ENCODE measurements around the gene TCFL5.

TCFL5 gene

GRCh38 chr20:62837790-62838127, 23.9 kb downstream of the TCFL5 start:
- DNase-seq (ENCODE audit: low read depth), result no peak
- no peak overlapping the region for H3K4me3 ChIP-seq (ENCODE audit: low read depth, low read length)
- TF ChIP-seq MYC (IDR thresholded peaks at IDR 0.05; ENCODE audit: low read depth, low read length) (no peak), MAX (IDR thresholded peaks at IDR 0.05; ENCODE audit: low read depth, low read length) (no peak), CTCF (IDR thresholded peaks at IDR 0.05; ENCODE audit: low read depth, low read length) (no peak), POLR2A (IDR thresholded peaks at IDR 0.05; ENCODE audit: extremely low read depth, insufficient read length) (no peak)

- H3K4me3 ChIP-seq (ENCODE audit: low read depth, low read length), result no peak overlapping the region
- TF ChIP-seq MYC (IDR thresholded peaks at IDR 0.05; ENCODE audit: low read depth, low read length) (no peak), CTCF (IDR thresholded peaks at IDR 0.05; ENCODE audit: low read depth, low read length) (no peak), POLR2A (IDR thresholded peaks at IDR 0.05; ENCODE audit: extremely low read depth, insufficient read length) (no peak), MAX (IDR thresholded peaks at IDR 0.05; ENCODE audit: low read depth, low read length) (no peak)
- no peak for DNase-seq (ENCODE audit: low read depth)
Observed at GRCh38 chr20:62836967-62837490, 24.6 kb downstream of the TCFL5 start.

- no peak for DNase-seq (ENCODE audit: low read depth)
- TF ChIP-seq MAX (IDR thresholded peaks at IDR 0.05; ENCODE audit: low read depth, low read length), result no peak
- TF ChIP-seq CTCF (IDR thresholded peaks at IDR 0.05; ENCODE audit: low read depth, low read length), result no peak
- no peak for TF ChIP-seq MYC (IDR thresholded peaks at IDR 0.05; ENCODE audit: low read depth, low read length)
- TF ChIP-seq POLR2A (IDR thresholded peaks at IDR 0.05; ENCODE audit: extremely low read depth, insufficient read length), result no peak
- H3K4me3 ChIP-seq (ENCODE audit: low read depth, low read length), result no peak overlapping the region
Observed at GRCh38 chr20:62835931-62836861, 25.4 kb downstream of the TCFL5 start.

- no peak overlapping the region for H3K4me3 ChIP-seq (ENCODE audit: low read depth, low read length)
- DNase-seq (ENCODE audit: low read depth), result no peak
- TF ChIP-seq MYC (IDR thresholded peaks at IDR 0.05; ENCODE audit: low read depth, low read length), result no peak
- no peak for TF ChIP-seq CTCF (IDR thresholded peaks at IDR 0.05; ENCODE audit: low read depth, low read length)
- TF ChIP-seq POLR2A (IDR thresholded peaks at IDR 0.05; ENCODE audit: extremely low read depth, insufficient read length), result no peak
- no peak for TF ChIP-seq MAX (IDR thresholded peaks at IDR 0.05; ENCODE audit: low read depth, low read length)
Observed at GRCh38 chr20:62834967-62835730, 26.5 kb downstream of the TCFL5 start.

GRCh38 chr20:62832951-62833391, 28.7 kb downstream of the TCFL5 start:
- TF ChIP-seq CTCF (IDR thresholded peaks at IDR 0.05; ENCODE audit: low read depth, low read length), result no peak
- no peak for TF ChIP-seq MAX (IDR thresholded peaks at IDR 0.05; ENCODE audit: low read depth, low read length)
- no peak for TF ChIP-seq POLR2A (IDR thresholded peaks at IDR 0.05; ENCODE audit: extremely low read depth, insufficient read length)
- TF ChIP-seq MYC (IDR thresholded peaks at IDR 0.05; ENCODE audit: low read depth, low read length), result no peak
- DNase-seq (ENCODE audit: low read depth), result no peak
- peak overlapping the region; percentile 60 for H3K4me3 ChIP-seq (ENCODE audit: low read depth, low read length)
